ENCODE results near the gene PDE6B.

The PDE6B gene

GRCh38 chr4:627347-628125 is 2.2 kb downstream of the PDE6B start:
- DNase-seq (ENCODE audit: low spot score), result no peak
- no peak overlapping the region for H3K27ac ChIP-seq
- TF ChIP-seq CTCF (conservative IDR thresholded peaks at IDR 0.05; ENCODE audit: low read depth), result no peak
- ChIA-PET CTCF (interaction anchor here (0.6 kb wide), 1 partner anchor 14 kb away, joined by 4 read pairs; no protein-coding TSS in a partner anchor), POLR2A (ENCODE audit: low non-redundant PET) (no interaction called here)

DNA sequence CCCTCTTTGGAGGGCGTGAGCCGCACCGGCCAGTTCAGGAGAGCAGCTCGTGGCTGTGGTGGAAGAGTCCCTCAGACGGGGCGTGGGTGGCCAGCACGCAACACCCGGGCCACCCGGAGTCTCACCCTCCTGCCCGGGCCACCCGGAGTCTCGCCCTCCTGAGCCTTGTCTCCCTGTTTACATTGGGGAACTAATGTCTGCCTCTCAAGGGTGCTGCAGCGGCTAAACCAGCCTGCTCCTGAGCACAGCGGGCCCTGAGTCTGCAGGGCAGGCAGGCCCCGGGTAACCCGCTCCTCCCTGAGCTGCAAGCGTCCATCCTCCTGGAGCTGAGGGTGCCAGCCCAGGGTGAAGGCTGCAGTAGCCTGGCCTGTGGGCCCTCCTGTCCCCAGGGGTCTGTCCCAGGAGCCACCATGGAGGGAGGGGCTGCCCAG is 3.0 kb downstream of the PDE6B start:
- POLR2A ChIA-PET (ENCODE audit: low non-redundant PET), result no interaction called here
- H3K27ac ChIP-seq, result no peak overlapping the region
- no peak for DNase-seq (ENCODE audit: low spot score)
- CTCF ChIA-PET, result interaction anchor here (0.6 kb wide), 1 partner anchor 14 kb away, joined by 4 read pairs; no protein-coding TSS in a partner anchor
- no peak for TF ChIP-seq CTCF (conservative IDR thresholded peaks at IDR 0.05; ENCODE audit: low read depth)

DNA sequence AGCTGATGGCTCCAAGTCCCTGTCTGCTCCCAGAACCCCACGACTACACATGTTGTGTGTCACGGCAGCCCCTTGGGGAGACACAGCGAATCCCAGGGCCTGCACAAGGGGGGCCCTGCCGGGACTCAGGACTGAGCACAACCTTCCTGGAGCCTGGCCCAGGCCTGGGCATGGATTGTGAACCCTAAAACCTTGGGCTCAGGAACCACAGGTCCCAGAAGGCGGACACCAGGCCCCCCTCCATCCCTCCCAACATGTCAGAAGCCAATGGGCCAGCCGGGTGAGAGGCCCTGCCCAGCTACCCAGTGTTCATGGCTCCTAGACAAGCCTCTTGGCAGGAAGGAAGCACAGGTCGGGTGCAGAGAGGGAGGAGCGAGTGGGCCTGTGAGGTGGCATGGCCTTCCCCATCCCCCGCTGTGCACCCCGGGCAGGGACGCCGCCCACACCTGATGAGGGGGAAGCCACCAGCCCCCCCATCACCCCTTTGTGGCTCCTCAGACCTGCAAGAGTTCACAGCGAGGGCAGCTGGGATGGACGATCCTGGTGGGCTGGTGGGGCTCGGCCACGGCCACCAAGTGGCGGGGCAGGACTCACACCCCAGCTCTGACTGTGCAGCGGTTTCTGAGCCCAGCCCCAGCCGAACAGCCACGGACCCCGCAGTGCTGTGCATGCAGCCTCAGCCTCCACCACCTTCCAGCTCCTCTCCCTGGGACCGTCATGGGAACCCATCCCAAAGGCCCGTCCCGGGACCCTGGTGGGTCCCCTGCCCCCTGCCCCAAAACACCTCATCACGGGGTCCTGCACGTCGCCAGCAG is 3.7 kb downstream of the PDE6B start:
- no peak overlapping the region for H3K27ac ChIP-seq
- TF ChIP-seq CTCF (conservative IDR thresholded peaks at IDR 0.05; ENCODE audit: low read depth), result no peak
- ChIA-PET POLR2A (ENCODE audit: low non-redundant PET) (no interaction called here), CTCF (interaction anchor here (0.6 kb wide), 1 partner anchor 726 kb away, joined by 4 read pairs; no protein-coding TSS in a partner anchor)
- no peak for DNase-seq (ENCODE audit: low spot score)

GRCh38 chr4:629636-629914 is 4.2 kb downstream of the PDE6B start:
- POLR2A ChIA-PET (ENCODE audit: low non-redundant PET), result no interaction called here
- TF ChIP-seq CTCF (conservative IDR thresholded peaks at IDR 0.05; ENCODE audit: low read depth), result no peak
- CTCF ChIA-PET, result interaction anchor here (0.6 kb wide), 1 partner anchor 726 kb away, joined by 4 read pairs; no protein-coding TSS in a partner anchor
- no peak overlapping the region for H3K27ac ChIP-seq
- no peak for DNase-seq (ENCODE audit: low spot score)

DNA sequence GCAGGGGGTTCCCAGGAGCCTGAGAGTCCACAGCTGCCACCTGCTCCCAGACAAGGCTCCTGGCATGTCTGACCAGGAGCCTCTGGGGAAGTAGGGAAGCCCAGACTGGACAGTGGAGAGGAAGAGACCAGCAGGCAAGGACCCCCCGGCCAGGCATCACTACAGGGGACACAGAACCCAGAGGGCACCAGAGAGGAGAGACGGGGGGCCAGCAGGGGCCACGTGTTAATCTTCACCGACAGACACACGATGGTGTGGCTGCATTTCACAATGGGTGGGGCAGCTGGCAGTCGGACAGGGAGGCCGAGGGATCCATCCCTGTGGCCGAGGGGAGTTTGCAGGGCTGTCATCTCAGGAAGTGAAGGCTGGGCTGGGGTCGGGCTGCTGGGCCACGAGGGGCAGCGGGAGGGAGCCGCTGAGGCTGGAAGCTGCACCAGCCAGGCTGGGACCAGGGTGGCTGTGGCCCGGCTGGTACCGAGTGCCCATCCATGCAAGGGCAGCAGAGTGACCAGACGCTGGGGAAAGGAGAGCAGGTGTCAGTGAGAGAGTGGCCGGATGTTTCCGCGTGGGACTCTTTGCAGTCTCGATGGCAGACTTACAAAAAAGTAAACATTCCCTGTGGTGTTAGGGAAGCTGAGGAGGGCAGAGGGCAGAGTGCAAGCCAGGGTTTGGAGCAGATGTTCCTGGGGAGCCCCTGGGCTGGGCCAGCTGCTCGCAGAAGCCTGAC is 4.7 kb downstream of the PDE6B start:
- H3K27ac ChIP-seq, result no peak overlapping the region
- TF ChIP-seq CTCF (conservative IDR thresholded peaks at IDR 0.05; ENCODE audit: low read depth), result no peak
- ChIA-PET CTCF (interaction anchor here (0.6 kb wide), 2 partner anchors 37 to 725 kb away, joined by 3 to 4 read pairs; no protein-coding TSS in a partner anchor), POLR2A (ENCODE audit: low non-redundant PET) (no interaction called here)
- DNase-seq (ENCODE audit: low spot score), result no peak

GRCh38 chr4:630656-631055 is 5.3 kb downstream of the PDE6B start:
- ChIA-PET POLR2A (ENCODE audit: low non-redundant PET) (no interaction called here), CTCF (interaction anchor here (0.6 kb wide), 1 partner anchor 38 kb away, joined by 3 read pairs; no protein-coding TSS in a partner anchor)
- no peak for DNase-seq (ENCODE audit: low spot score)
- H3K27ac ChIP-seq, result no peak overlapping the region
- no peak for TF ChIP-seq CTCF (conservative IDR thresholded peaks at IDR 0.05; ENCODE audit: low read depth)
